Measurements from ENCODE around the gene STK33.
A peak's percentile ranks its signal among the peaks of the same experiment; 100 is the strongest.

Gene STK33

DNA sequence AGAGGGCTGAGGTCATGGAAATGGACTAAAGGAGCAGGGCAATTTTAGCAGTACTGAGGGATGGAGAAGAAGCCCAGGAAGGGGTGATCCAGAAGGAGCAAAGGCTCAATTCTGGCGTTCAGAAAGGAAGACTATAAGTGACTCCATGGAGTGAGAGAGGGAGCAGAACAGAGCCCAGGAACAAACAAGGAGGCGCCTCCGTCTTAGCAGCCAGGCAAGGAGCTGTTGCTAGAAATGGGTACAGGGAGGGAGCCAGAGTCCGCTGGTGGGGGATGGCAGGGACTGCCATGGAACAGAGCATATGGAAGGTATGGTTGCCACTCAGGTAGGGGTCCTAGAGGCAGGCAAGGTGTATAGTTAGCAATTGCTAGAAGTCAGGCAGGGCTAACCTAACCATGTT lies 20.5 kb upstream of the STK33 start:
- DNase-seq: no peak
- TF ChIP-seq GATA1 (IDR thresholded peaks at IDR 0.05; ENCODE audit: low read depth, low read length) (no peak), POLR2A (IDR thresholded peaks at IDR 0.05; ENCODE audit: low read length) (no peak)

DNA sequence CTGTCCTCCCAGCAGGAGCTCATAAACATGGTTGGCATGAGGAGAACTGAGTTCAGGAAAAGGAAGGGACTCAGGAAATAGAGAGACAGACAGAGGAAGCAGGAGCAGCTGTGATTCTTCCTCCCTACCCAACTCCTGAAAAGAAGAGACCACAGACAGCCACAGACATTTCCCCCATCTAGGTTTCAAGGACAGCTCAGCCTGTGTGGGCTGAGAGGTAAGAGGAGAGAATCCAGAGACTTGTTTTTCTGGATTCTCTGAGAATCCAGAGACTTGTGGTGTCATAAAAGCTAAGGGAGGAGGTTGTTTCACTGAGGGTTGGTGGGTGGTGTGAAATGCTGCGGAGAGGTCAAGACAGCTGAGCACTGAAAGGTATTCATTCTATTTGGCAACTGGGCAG lies 19.0 kb upstream of the STK33 start:
- no peak for TF ChIP-seq POLR2A (IDR thresholded peaks at IDR 0.05; ENCODE audit: low read length)
- no peak for TF ChIP-seq GATA1 (IDR thresholded peaks at IDR 0.05; ENCODE audit: low read depth, low read length)
- DNase-seq: no peak

GRCh38 chr11:8612522-8612921 lies 18.5 kb upstream of the STK33 start:
- no peak for TF ChIP-seq GATA1 (IDR thresholded peaks at IDR 0.05; ENCODE audit: low read depth, low read length)
- no peak for TF ChIP-seq POLR2A (IDR thresholded peaks at IDR 0.05; ENCODE audit: low read length)
- DNase-seq: no peak

- no peak for DNase-seq
Measured at GRCh38 chr11:8610532-8611116, 16.6 kb upstream of the STK33 start.

GRCh38 chr11:8608652-8609051 lies 14.6 kb upstream of the STK33 start:
- peak in 1 of 2 experiments; percentile 8 for DNase-seq
- TF ChIP-seq GATA1 (IDR thresholded peaks at IDR 0.05; ENCODE audit: low read depth, low read length) (no peak), POLR2A (IDR thresholded peaks at IDR 0.05; ENCODE audit: low read length) (no peak)

More at GRCh38 chr11:8610532-8611116, 16.6 kb upstream of the STK33 start:
- no peak for TF ChIP-seq GATA1 (IDR thresholded peaks at IDR 0.05; ENCODE audit: low read depth, low read length)

- DNase-seq: no peak
- no peak for TF ChIP-seq POLR2A (IDR thresholded peaks at IDR 0.05; ENCODE audit: low read length)
- no peak for TF ChIP-seq GATA1 (IDR thresholded peaks at IDR 0.05; ENCODE audit: low read depth, low read length)
Measured at GRCh38 chr11:8605971-8606563, 12.0 kb upstream of the STK33 start.

GRCh38 chr11:8604078-8604723 lies 10.2 kb upstream of the STK33 start:
- peak; percentile 48 to 75 for DNase-seq
- no peak for TF ChIP-seq POLR2A (IDR thresholded peaks at IDR 0.05; ENCODE audit: low read length)
- TF ChIP-seq GATA1 (IDR thresholded peaks at IDR 0.05; ENCODE audit: low read depth, low read length): no peak

- DNase-seq: no peak
- no peak for TF ChIP-seq GATA1 (IDR thresholded peaks at IDR 0.05; ENCODE audit: low read depth, low read length)
- no peak for TF ChIP-seq POLR2A (IDR thresholded peaks at IDR 0.05; ENCODE audit: low read length)
Measured at GRCh38 chr11:8603696-8604077, 9.7 kb upstream of the STK33 start.

- TF ChIP-seq POLR2A (IDR thresholded peaks at IDR 0.05; ENCODE audit: low read length) (no peak), GATA1 (IDR thresholded peaks at IDR 0.05; ENCODE audit: low read depth, low read length) (no peak)
- DNase-seq: no peak
Measured at GRCh38 chr11:8601376-8602133, 7.5 kb upstream of the STK33 start.

DNA sequence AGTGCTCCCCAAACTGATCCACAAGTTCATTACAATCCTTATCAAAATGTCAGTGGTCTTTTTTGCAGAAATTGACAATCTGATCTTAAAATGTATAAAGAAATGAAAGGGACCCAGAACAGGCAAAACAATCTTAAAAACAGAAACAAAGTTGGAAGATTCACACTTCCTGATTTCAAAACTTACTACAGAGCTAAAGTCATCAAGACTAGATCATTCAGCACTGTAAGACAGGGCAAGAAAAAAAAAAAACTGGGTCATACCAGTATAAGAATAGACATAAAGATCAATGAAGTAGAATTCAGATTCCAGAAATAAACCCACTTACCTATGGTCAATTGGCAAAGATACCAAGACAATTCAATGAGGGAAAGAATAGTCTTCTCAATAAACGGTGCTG lies 4.5 kb upstream of the STK33 start:
- TF ChIP-seq GATA1 (IDR thresholded peaks at IDR 0.05; ENCODE audit: low read depth, low read length): no peak
- TF ChIP-seq POLR2A (IDR thresholded peaks at IDR 0.05; ENCODE audit: low read length): no peak
- no peak for DNase-seq

GRCh38 chr11:8597182-8597581 lies 3.2 kb upstream of the STK33 start:
- TF ChIP-seq POLR2A (IDR thresholded peaks at IDR 0.05; ENCODE audit: low read length) (no peak), GATA1 (IDR thresholded peaks at IDR 0.05; ENCODE audit: low read depth, low read length) (no peak)
- no peak for DNase-seq

DNA sequence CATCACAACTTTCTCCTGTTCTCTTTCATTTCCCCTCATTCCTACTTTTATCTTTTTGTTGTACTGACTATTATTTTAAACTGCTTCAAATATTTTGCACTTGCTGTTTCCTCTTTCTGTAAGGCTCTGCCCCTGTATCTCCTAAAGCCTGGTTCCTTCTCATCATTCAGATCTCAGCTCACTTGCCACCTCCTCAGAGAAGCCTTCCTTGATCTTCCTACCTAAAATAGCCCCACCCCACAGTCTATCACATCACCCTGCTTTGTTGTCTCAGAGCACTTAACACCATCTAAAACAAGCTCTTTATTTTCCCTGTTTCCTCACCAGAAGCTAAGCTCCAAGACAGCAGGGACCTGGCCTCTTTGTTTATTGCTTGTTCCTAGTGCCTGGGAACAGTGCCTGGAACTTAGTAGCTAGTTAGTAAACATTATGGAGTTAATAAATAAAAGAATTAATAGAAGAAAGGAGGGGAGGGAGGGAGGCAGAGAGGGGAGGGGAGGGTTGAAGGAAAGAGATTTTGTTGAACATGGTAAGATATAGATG lies 2.5 kb upstream of the STK33 start:
- DNase-seq: no peak
- TF ChIP-seq GATA1 (IDR thresholded peaks at IDR 0.05; ENCODE audit: low read depth, low read length) (no peak), POLR2A (IDR thresholded peaks at IDR 0.05; ENCODE audit: low read length) (no peak)

- TF ChIP-seq GATA1 (IDR thresholded peaks at IDR 0.05; ENCODE audit: low read depth, low read length) (no peak), POLR2A (IDR thresholded peaks at IDR 0.05; ENCODE audit: low read length) (no peak)
- no peak for DNase-seq
Measured at GRCh38 chr11:8593455-8593854, 573 bp downstream of the STK33 start.

GRCh38 chr11:8587915-8588314 lies 6.1 kb downstream of the STK33 start:
- no peak for TF ChIP-seq POLR2A (IDR thresholded peaks at IDR 0.05; ENCODE audit: low read length)
- DNase-seq: no peak

Measured in erythroblast (primary cell).